ENCODE data around the gene USP22. TPM values are rescaled to one million over a fixed set of nuclear protein-coding genes. Genes with fewer than 3 reads are reported as not detected.
"Not testable (repeated sequence)": the region's sequence is repeated elsewhere in the genome, so short reads cannot be mapped to it uniquely, and the experiment has no call there.

Gene USP22
- total RNA-seq (2014; rRNA removed; shearing (Covaris generic)), result 94.3 and 110 TPM in 2 replicates

DNA sequence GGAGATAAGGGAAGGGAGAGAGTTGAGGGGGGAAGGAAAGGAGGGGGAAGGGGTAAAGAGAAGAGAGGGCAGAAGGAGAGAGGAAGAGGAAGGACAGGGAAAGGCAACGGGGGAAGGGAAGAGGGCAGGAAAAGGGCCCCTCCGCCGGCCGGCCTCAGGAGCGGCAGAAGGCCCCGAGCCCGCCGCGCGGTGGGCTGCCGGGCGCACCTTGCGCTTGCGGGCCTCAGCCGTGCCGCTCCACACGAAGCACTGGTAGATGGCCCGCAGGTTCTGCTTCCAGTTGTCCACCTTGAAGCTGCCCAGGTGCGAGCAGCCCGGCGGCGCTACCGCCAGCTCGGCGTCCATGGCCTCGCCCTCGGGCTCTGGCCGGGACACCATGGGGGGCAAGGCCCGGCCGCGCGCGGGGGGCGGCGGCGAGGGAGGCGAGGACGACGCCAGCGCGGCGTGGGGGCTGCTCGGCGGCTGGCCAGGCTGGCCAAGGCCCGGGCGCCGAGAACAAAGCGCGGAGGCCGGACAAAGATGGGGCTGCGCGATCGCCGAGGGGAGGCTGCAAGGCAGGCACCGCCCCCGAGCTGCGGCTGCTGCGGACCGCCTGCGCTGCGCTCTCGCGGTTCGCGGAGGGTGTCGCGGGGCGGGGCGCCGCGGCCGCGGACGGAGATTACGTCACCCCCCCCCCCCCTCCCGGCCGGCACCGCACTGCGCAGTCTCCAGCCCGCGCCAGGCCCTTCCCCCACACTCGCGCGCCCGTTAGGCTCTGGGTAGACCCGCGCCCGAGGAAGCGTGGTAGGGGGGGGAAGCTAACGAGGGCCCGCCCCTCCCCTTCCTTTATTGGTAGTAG lies at the start of gene USP22:
TSS of gene USP22 (minus strand) at position 554 of the 838 bp plus-strand sequence. CDS start at position 378, 176 bp downstream.
- peak; percentile 28 for DNase-seq (ENCODE audit: low spot score)

GRCh38 chr17:21090902-21091618 lies 48.2 kb upstream of the USP22 start:
- DNase-seq (ENCODE audit: low spot score), result no peak

DNA sequence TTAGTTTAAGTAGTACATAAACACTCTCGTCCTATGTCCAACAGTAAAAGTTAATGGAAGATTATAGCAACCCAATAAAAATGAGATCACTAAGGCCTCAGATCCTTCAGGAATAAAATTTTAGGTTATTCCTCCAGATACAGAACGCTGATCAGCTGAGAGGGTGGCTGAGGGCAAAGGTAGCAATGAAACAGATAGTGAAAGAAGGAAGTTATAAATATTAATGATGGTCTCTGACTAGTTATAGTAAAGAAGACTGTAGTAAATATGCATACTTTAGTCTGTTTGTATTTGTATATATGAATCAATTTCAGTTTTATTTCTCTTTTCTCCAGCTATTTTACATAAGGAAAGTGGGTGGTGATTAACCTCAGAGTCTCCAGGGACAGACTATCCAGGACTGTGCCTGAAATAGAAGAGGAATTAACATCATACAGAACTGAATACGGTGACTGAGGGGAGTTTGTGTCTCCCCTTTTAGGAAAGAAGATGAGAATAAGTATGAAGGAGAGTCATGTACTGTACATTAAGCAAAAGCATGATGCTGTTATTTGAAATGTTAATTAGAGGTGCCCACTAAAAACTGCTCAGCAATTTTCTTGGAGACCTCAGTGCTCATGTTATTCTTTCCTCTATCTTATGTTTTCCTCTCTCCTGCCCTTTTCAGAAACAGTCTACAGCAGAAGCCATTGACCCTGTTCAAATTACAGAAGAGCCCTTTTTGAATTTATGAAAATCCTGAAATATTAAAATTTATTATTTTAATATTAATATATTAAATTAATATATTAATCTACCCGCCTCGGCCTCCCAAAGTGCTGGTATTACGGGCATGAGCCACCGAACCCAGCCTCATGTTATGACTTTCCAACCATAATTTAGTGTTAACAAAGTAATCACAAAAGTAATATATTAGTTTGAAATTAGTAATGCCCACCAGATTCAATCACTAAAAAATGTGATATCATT lies 47.4 kb upstream of the USP22 start:
- no peak for DNase-seq (ENCODE audit: low spot score)

GRCh38 chr17:21089145-21089544 lies 46.3 kb upstream of the USP22 start:
- no peak for DNase-seq (ENCODE audit: low spot score)

- no peak for DNase-seq (ENCODE audit: low spot score)
Measured at GRCh38 chr17:21085707-21086106, 42.9 kb upstream of the USP22 start.

DNA sequence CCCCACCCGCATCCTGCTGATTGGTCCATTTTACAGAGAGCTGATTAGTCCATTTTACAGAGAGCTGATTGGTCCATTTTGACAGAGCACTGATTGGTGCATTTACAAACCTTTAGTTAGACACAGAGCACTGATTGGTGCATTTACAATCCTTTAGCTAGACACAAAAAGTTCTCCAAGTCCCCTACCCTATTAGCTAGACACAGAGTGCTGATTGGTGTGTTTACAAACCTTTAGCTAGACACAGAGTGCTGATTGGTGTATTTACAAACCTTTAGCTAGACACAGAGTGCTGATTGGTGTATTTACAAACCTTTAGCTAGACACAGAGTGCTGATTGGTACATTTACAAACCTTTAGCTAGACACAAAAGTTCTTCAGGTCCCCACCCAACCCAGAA lies 42.5 kb upstream of the USP22 start:
- not testable (repeated sequence) for DNase-seq (ENCODE audit: low spot score)

DNA sequence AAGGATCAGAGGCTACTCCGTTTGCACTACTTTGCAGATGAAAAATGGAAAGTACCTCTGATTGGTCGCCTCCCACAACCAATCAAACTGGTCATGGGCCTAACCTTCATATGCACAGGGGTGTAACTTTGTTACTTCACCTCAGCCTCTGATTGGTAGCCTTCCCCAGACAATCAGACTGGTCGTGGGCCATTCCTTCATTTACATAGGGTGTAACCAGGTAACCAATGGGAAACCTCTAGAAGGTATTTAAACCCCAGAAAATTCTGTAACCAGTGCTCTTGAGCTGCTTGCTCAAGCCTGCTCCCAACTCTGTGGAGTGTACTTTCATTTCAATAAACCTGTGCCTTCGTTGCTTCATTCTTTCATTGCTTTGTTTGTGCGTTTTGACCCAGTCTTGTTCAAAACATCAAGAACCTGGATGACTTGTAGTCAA lies 39.2 kb upstream of the USP22 start:
- DNase-seq (ENCODE audit: low spot score), result no peak

- no peak for DNase-seq (ENCODE audit: low spot score)
Measured at GRCh38 chr17:21079196-21079595, 36.4 kb upstream of the USP22 start.

- no peak for DNase-seq (ENCODE audit: low spot score)
Measured at GRCh38 chr17:21078016-21078780, 35.4 kb upstream of the USP22 start.

DNA sequence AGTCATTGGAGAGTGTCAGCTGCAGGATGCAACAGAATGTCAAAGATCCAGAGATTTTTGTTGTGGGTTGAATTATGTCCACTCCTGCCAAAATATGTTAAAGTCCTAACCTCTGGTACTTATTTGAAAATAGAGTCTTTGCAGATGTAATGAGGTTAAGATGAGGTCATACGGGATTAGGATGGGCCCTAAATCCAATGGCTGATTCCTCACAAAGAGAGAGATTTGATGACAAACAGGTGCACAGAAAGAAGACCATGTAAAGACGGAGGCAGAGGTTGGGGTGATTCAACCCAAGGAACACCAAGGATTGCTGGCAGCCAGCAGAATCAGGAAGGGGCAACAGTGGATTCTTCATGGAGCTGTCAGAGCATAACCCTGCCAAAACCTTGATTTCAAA lies 34.5 kb upstream of the USP22 start:
- no peak for DNase-seq (ENCODE audit: low spot score)

DNA sequence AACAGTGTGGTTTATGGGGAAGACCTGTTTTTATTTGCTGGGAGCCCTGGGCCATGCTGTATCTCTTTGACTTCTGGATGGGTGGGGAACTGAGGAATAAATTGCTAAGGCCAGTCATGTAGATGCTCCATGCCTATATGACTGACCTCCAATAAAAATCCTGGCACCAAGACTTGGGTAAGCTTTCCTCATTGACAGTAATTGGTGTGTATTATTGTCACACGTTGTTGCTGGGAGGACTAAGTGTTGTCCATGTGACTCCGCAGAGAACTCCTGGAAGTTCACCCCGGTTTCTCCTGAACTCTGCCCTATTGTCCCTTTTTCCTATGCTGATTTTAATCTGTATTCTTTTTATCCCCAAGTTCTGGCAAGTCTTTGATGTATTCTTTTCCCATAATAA lies 33.4 kb upstream of the USP22 start:
- no peak for DNase-seq (ENCODE audit: low spot score)

- no peak for DNase-seq (ENCODE audit: low spot score)
Measured at GRCh38 chr17:21075739-21076085, 32.9 kb upstream of the USP22 start.

GRCh38 chr17:21072745-21073197 lies 30.0 kb upstream of the USP22 start:
- no peak for DNase-seq (ENCODE audit: low spot score)

GRCh38 chr17:21066394-21066793 lies 23.6 kb upstream of the USP22 start:
- DNase-seq (ENCODE audit: low spot score), result no peak

DNA sequence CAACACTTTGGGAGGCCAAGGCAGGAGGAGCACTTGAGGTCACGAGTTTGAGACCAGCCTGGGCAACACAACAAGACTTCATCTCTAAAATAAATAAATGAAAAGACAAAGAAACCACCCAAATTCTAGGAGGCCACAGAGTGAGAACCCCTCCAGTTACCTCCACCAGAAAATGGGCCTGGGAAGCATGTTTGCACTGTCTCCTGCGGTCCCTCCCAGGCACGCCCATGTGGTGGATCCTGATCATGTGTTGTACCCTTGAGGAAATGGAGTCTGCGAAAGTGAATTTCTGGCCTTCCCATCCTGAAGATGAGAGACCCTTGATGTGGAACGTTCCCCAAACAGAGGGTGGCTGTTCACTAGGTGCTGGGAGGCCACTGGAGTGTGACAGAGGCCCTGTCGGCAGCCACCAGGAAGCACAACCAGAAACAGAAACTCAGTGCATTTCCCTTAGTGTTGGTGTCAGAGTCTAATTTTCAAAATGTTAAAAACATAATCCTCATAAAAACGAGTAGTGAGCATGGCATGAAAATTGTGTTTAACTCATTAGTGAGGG lies 19.2 kb upstream of the USP22 start:
- no peak for DNase-seq (ENCODE audit: low spot score)

- no peak for DNase-seq (ENCODE audit: low spot score)
Measured at GRCh38 chr17:21061158-21061835, 18.5 kb upstream of the USP22 start.

- DNase-seq (ENCODE audit: low spot score), result no peak
Measured at GRCh38 chr17:21059761-21060160, 16.9 kb upstream of the USP22 start.

DNA sequence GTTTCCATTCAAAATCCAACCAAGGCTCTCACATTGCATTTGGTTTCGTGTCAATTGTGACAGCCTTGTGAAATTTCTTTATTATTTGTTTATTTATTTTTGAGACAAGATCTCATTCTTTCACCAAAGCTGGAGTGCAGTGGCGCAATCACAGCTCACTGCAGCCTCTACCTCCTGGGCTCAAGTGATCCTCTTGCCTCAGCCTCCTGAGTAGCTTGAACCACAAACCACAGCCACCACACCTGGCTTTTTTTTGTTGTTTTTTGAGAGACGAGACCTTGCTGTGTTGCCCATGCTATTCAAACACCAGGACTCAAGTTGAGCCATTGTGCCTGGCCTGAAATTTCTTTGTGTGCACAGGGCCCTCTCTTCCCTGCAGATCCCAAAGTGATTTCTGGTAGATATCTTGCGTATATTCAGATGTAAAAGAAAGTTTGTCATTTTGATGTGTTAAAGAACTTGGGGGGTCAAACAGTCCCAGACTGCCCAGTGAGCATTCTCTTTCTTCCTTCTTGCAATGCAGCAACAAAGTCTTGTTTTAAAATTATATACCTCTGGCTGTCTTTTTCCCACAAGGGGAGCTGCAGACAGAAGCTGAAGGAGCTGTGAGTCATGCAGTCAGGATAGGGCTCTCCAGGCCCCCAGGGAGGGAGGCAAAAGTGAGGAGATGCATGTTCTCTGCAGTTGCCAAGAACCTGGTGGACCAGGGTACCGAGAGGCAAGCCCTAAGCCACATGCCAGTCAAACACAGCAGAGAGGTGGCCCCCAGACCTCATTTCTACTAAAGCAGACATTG lies 15.5 kb upstream of the USP22 start:
- no peak for DNase-seq (ENCODE audit: low spot score)

DNA sequence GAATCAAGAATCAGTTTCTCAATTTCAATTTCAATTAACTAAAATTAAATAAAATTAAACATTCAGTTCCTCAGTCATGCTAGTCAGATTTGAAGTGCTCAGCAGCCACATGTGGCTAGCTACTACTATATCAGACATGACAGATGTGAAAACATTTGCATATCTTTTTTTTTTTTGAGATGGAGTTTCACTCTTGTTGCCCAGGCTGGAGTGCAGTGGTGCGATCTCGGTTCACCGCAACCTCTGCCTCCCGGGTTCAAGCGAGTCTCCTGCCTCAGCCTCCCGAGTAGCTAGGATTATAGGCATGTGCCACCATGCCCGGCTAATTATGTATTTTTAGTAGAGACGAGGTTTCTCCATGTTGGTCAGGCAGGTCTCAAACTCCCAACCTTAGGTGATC lies 10.2 kb upstream of the USP22 start:
- not testable (repeated sequence) for DNase-seq (ENCODE audit: low spot score)
